Measurements from ENCODE around the gene IFT80.

DNA sequence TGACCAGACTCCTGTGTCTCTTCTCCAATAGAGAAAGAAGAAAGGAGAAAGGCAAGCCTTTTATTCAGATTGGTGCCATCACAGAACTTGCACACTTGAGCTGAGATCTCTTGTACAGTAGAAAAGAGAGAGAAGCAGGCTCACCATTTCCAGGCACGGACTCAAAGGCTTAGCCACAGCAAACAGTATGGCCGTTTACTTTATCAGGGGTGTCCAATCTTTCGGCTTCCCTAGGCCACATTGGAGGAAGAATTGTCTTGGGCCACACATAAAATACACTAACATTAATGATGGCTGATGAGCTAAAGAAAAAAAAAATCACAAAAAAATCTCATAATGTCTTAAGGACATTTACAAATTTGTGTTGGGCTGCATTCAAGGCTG, 5.0 kb downstream of the IFT80 start:
- TF ChIP-seq, protein P1, sequence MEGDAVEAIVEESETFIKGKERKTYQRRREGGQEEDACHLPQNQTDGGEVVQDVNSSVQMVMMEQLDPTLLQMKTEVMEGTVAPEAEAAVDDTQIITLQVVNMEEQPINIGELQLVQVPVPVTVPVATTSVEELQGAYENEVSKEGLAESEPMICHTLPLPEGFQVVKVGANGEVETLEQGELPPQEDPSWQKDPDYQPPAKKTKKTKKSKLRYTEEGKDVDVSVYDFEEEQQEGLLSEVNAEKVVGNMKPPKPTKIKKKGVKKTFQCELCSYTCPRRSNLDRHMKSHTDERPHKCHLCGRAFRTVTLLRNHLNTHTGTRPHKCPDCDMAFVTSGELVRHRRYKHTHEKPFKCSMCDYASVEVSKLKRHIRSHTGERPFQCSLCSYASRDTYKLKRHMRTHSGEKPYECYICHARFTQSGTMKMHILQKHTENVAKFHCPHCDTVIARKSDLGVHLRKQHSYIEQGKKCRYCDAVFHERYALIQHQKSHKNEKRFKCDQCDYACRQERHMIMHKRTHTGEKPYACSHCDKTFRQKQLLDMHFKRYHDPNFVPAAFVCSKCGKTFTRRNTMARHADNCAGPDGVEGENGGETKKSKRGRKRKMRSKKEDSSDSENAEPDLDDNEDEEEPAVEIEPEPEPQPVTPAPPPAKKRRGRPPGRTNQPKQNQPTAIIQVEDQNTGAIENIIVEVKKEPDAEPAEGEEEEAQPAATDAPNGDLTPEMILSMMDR (IDR thresholded peaks at IDR 0.05) = no peak
- TF ChIP-seq POLR2A (IDR thresholded peaks at IDR 0.05; ENCODE audit: low read depth) (no peak), POLR2AphosphoS5 (IDR thresholded peaks at IDR 0.05) (no peak)
